Right lobe of liver (tissue), 4 donors: ENCODE data around the gene CCL8.

Source experiments
- CTCF ChIP-seq, 4 donors: fragments of 200-600 bp in 3 of 4; fragments of 450-650 bp in 1 of 4; IDR thresholded peaks; one replicate each; pipeline versions ENCODE4 v1.5.1 to v1.8.0; 2016 to 2022; ENCODE audit warnings: antibody characterized with exemption in 4 of 4, mild to moderate bottlenecking in 2 of 4
- POLR2A ChIP-seq: fragments of 450-650 bp; IDR thresholded peaks from one replicate; pipeline ENCODE4 v1.6.1; 2017; ENCODE audit warnings: antibody characterized with exemption, mild to moderate bottlenecking
- donor health status: DM: no; HTN: no; CAD: no.
- donor health status: DM: no; HTN: no; CAD: no.
- donor health status: DM: no; HTN: yes; CAD: no.

DNA sequence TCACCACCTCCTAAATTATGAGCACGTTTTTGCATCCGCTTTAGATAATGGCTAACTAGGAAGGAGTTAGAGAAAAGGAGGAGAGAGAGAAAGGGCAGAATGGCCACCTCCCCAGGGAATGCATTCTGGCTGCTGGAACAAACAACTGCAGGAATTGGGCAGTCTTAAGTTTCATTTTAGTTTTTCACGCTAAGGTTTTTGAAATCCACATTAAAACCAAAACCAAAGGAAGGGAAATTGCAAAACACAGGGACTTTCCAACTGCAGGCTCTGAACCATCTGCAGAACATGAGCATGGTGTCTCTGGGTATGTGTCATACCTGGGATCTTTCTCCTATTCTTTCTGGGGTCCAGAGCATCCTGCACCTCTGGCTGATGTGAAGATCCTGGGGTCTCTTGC is 12.1 kb upstream of the CCL8 start:
- TF ChIP-seq CTCF (IDR thresholded peaks at IDR 0.05) = no peak
- TF ChIP-seq POLR2A = no peak
